HTR-8/SVneo (cell line): ENCODE measurements around the gene MT3.
A peak's percentile ranks its signal among the peaks of the same experiment; 100 is the strongest.
"Not testable (repeated sequence)": the region's sequence is repeated elsewhere in the genome, so short reads cannot be mapped to it uniquely, and the experiment has no call there.

Experiments used
- DNase-seq: peaks from one replicate; pipeline ENCODE4 v3.0.0; 2011; ENCODE audit warnings: low spot score, mixed read lengths; ENCODE audit not compliant: insufficient read length
- FAIRE-seq: peaks from 2 replicates; lab custom pipeline; 2011; peaks lifted over from hg19 to GRCh38; lab: Jason Lieb, UNC

MT3 gene

DNA sequence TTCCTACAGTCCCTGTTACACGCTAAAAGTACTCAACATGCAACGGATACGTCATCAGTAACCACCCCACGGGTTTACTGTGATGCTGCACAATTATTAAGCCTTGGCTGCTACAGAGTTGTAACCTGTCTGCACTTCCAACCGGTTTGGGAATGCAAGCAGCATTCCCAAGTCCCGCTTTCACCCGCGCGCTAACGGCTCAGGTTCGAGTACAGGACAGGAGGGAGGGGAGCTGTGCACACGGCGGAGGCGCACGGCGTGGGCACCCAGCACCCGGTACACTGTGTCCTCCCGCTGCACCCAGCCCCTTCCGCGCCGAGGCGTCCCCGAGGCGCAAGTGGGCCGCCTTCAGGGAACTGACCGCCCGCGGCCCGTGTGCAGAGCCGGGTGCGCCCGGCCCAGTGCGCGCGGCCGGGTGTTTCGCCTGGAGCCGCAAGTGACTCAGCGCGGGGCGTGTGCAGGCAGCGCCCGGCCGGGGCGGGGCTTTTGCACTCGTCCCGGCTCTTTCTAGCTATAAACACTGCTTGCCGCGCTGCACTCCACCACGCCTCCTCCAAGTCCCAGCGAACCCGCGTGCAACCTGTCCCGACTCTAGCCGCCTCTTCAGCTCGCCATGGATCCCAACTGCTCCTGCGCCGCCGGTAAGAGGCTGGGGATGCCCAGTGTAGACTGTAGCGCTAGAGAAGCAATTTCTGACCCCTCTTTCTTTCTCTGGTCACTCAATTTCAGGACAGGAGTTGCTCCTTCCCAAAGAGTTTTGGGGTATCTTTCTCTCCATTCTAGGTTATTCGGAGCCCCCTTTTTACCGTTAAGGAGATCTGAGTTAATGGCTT lies 18.9 kb downstream of the MT3 start, which contains the start of gene MT2A:
MT2A (plus strand) TSS at position 542 of the 833 bp plus-strand sequence; CDS start at position 614, 72 bp downstream.
- DNase-seq (peak; percentile 83), FAIRE-seq (peak; percentile 54)

DNA sequence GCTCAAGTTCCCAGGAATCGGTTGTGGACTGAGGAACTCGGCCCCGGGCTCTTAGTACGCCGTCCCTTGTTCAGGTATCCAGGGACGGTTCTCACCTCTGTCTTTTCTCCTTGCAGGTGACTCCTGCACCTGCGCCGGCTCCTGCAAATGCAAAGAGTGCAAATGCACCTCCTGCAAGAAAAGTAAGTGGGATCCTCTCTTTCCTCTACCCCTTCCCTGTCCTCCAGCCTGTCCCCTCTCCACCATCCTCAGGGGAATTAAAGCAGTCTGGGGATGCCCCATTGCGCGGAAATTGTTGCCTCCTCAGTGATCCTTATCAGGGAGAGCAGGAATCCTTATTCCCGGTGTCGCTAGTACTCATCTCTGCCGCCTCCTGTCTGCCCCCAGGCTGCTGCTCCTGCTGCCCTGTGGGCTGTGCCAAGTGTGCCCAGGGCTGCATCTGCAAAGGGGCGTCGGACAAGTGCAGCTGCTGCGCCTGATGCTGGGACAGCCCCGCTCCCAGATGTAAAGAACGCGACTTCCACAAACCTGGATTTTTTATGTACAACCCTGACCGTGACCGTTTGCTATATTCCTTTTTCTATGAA lies 19.6 kb downstream of the MT3 start:
- no peak for DNase-seq
- FAIRE-seq = no peak

DNA sequence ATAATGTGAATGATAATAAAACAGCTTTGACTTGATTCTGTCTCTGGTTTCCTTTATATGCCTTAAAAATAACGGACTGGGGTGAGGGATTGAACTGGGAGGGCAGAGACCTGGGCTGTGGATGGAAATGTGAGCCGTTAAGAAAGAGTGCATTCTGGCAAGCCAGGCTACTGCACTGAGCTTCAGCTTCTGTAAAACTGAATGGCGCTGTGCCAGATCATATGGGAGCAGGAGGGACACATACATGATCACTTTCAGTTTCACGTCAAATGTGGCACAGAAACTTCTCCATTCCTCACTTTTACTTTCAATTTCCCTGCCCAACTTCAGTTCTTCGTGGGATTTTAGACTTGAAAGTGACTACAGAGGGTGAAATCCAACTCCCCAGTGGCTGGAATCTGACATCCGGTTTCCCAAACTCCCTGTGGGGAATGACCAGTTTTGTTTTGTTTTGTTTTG lies 20.2 kb downstream of the MT3 start:
- FAIRE-seq = no peak

DNA sequence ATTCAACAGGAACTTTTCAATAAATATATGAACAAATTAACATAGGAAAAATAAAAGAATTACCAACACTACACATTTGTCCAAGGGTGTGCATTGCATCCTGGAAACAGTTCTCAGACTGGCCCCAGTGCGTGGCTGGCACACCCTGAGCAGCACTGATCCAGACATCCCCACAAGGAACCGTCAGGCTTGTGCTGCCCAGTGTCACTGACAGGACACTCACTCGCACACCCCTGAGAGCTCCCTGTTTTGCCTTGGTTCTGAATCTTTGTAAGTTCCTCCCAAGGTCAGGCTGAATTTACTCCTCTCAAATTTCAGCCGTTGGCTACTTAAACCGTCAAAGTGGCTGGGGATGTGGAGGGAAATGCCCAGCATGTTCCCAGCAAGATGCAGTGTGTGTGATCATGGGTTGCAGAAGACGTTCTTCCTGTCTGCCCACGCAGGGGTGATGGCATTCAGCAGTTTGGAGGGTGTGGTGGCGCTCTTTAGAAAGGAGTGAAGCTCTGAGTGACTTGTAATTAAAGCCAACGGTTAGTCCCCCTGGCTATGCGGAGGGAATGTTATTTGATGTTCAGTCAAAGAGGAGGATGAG lies 20.8 kb downstream of the MT3 start:
- DNase-seq (no peak), FAIRE-seq (peak; percentile 69)

More for the DNA sequence above, 20.2 kb downstream of the MT3 start:
- no peak for DNase-seq

DNA sequence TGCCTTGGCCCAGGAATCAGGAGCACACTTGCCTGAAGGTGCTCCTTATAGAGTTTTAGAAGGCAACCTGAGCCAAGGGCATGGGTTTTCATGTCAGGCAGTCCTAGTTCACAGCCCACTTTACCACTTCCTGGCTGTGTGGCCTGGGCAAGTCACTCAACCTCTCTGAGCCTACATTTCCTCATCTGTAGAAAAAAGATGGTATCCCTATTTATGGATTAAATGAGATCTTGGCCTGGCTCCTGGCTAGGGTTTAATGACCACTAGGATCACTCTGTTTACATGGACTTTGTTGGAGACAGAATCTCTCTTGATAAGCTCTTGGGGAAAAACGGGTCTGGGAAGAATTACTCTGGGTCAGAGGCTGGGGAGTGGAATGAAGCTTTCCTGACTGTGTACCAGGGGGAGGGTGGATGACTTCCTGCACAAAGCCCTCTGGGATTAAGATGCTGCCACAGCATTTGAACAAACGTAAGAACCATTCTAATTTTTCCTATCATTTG lies 21.3 kb downstream of the MT3 start:
- DNase-seq = no peak
- FAIRE-seq = no peak

DNA sequence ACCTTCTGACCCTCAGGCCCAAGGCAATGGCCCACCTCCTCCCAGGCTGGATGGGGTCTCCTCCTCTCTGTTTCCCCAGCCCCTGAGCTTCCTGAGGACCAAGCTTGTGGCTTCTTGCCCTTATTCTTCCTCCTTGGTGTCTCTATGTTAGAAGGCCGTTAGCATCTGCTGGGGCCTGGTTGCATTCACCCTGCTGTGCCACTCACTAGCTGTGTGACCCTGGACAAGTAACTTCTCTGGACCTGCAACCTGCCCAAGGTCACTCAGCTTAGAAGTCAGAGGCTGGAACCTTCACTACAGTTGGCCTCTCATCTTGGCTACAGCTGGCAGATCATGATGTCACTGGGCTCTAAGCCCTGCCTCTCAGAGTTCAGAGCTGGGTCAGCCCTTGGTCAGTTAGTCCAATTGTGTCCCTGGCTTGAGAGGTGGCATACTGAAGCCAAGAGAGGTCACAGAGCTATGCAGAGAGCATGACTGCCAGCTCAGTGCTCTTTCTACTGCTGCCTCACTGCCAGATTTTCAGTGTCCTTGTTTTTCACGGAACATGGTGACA lies 22.0 kb downstream of the MT3 start:
- FAIRE-seq (no peak), DNase-seq (no peak)

DNA sequence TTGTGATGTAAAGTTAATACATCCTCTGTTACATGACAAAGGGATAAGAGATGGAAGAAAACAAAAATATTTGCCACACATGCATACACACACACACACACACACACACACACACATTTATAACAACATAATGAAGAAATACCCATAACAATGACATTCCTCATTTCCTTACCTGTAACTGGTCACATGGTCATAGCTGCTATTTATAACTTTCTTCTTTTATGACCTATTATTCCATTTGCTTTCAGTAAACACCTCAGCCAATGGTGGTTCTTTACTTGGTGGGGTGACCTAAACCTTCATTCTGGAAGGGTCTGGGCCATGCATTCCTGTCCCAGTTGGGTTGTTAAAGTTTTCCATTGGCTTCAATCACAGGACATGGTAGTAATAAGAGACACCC lies 24.4 kb downstream of the MT3 start:
- DNase-seq (no peak), FAIRE-seq (no peak)

DNA sequence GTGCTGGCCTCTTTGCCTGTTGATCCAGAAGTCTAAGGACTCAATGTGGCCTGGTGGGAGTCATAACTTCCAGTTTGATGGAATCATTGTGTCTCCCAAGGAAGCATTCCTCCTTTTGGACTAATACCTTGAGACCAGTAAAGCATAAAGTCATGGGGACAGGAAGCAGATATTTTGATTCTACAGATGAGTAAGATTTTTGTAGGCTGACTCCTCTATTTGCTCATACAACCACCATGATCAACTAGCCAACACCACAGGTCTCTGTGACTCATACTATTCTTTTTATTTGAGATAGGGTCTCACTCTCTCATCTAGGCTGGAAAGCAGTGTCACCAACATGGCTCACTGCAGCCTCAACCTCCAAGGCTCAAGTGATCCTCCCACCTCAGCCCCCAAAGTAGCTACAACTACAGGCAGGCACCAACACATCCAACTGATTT lies 25.2 kb downstream of the MT3 start:
- DNase-seq (no peak), FAIRE-seq (peak; percentile 13)

DNA sequence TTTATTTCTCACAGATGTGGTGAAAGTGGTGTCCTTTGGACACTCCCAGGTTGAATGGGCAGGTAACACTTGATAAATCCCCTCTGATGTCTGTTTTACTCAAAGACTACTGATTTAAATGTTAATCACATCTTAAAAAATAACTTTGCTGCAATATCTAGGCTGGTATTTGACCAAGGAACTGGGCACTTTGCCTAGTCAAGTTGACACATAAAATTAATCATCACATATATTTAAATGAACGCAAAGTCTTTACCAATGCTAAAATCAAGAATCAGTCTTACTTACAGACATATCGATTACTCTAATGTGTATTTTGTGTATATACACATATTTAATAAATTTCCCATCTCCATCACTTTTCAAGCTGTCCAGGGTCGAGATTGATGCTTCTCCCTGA lies 26.0 kb downstream of the MT3 start:
- FAIRE-seq = no peak
- DNase-seq = no peak

DNA sequence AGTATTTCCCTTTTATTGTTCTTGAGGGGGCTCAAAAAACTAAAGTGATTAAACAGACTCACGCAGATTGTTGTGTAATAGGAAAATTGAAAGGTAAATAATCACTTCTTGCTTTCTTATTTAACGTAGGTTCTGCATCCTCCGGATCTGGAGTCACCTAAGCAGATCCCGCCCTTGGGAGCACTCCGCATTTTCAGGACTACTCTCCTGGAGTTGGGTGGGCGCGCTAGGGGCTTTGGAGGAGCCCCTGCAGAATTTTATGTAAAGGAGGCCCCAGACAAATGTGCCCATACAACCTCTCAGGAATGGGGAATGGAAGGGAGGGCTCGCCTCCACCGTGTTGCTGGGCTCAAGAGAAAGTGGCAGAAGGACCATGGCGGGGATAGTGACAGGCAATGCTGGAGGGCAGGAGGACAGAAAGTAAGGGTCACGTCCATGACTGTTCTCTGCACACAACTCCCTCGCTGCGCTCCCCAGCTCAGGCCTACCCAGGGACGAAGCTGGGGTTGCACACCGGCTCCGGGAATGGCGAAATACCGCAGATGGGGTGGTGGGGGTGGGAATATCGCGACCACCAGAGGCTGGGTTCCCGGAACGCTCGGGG lies 27.4 kb downstream of the MT3 start:
- FAIRE-seq = no peak
- no peak for DNase-seq

DNA sequence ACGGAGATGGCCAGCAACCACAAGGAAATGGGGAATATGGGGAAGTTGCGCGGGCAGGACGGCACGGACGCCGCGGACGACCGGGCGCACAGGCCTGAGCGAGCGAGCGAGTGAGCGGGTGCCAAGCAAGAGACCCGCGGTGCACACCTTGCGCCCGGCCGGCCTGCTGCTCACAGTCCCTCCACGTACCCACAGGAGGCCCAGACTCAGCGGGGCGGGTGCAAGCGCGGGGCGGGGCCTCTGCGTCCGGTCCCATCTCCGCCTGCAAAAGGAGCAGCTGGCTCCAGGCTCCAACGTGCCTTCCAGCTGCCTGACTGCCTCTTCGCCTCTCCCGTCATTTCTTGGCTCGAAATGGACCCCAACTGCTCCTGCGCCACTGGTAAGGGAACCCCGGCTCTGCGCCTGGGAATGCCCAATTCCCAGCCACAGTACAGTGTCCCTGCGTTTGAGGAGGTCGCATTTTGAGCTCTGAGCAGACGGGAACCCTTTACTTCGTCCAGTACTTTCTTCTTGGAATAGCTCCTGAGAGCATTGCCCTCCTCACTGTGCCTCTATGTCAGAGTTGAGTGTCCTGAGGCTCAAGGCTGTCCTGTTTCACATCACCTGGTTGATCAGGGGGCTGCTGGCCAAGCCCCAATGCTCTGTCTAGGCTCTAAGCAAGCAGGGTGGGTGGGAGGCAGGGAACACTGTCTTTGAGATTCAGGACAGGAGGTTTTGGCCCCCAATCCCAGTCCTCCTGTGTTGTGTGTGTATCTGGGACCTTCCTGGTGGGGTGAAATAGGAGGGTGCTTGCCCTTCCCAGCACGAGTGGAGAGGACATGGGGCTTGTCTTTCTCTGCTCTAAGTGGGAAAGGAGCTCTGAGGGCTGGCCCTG lies 28.1 kb downstream of the MT3 start:
- FAIRE-seq (no peak), DNase-seq (no peak)

DNA sequence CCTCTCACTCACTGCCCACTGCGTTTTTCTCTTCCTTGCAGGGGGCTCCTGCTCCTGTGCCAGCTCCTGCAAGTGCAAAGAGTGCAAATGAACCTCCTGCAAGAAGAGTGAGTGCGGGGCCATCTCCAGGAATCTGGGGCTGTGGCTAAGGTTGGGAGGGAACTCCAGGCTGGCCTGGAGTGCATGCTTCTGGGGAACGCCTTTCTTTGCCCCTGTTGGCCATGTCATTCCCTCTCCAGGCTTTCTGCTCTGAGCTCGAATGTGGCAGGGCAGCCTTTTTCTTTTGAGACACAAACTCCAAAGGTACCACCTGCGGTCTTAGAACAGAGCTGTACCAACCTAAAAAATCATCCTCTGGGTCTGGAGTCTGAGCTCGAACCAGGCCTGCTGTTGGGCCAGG lies 28.8 kb downstream of the MT3 start:
- DNase-seq (no peak), FAIRE-seq (no peak)

DNA sequence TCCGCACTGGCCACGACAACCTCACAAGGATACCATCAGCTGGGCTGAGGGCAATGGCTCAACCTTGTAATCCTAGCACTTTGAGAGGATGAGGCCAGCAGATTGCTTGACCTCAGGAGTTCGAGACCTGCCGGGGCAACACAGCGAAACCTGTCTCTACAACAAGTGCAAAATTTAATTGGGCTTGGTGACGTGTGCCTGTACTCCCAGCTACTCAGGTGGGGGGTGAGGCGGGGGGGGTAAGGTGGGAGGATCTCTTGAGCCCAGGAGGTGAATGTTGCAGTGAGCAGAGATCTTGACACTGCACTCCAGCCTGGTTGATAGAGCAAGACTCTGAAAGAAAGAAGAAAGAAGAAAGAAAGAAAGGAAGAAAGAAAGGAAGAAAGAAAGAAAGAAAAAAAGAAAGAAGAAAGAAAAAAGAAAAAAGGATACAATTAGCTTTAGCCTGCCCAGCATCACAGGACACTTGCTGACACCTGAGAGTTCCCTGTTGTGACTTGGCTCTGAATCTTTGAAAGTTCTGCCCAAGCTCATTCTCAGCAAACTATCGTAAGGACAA lies 31.1 kb downstream of the MT3 start:
- FAIRE-seq (no peak), DNase-seq (no peak)

DNA sequence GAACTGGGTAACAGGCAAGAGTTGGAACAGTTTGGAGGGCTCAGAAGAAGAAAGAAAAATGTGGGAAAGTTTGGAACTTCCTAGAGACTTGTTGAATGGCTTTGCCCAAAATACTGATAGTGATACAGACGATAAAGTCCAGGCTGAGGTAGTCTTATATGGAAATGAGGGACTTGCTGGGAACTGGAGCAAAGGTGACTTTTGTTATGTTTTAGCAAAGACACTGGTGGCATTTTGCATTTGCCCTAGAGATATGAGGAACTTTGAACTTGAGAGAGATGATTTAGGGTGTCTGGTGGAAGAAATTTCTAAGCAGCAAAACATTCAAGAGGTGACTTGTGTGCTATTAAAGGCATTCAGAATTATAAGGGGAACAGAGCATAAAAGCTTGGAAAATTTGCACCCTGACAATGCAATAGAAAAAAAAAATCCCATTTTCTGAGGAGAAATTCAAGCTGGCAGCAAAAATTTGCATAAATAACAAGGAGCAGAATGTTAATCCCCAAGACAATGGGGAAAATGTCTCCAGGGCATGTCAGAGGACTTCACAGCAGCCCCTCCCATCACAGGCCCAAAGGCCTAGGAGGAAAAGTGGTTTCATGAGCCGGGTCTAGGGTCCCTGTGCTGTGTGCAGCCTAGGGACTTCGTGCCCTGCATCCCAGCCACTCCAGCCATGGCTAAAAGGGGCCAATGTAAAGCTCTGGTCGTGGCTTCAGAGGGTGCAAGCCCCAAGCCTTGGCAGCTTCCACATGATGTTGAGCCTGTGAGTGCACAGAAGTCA lies 32.5 kb downstream of the MT3 start:
- DNase-seq, FAIRE-seq: not testable (repeated sequence)

DNA sequence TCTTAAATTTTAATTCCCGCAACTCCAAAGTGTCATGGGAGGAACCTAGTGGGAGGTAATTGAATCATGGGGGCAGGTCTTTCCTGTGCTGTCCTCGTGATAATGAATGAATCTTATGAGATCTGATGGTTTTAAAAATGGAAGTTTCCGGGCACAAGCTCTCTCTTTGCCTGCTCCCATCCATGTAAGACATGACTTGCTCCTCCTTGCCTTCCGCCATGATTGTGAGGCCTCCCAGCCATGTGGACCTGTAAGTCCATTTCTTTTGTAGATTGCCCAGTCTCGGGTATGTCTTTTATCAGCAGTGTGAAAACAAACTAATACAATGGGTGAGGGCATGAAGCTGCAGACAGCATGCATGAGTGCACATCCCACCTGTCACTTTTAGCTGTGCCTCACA lies 33.9 kb downstream of the MT3 start:
- FAIRE-seq, DNase-seq: not testable (repeated sequence)

DNA sequence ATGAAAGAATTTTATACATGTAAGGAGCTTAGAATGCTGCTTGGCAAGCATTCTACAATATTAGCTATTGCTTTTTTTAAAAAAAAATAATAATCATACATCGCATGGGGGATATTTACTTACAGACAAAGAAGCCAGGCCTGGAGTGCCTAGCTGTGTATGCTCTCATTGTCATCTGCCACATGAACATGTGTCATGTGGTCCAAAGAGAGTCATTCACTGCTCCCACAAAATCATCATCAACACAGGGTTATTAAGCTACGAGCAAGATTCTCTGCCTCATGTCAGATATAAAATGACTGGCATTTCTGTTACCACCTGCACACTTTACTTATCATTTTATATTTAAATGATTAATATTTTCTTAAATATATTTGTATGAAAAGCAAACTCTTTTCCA lies 34.3 kb downstream of the MT3 start:
- DNase-seq (no peak), FAIRE-seq (no peak)

DNA sequence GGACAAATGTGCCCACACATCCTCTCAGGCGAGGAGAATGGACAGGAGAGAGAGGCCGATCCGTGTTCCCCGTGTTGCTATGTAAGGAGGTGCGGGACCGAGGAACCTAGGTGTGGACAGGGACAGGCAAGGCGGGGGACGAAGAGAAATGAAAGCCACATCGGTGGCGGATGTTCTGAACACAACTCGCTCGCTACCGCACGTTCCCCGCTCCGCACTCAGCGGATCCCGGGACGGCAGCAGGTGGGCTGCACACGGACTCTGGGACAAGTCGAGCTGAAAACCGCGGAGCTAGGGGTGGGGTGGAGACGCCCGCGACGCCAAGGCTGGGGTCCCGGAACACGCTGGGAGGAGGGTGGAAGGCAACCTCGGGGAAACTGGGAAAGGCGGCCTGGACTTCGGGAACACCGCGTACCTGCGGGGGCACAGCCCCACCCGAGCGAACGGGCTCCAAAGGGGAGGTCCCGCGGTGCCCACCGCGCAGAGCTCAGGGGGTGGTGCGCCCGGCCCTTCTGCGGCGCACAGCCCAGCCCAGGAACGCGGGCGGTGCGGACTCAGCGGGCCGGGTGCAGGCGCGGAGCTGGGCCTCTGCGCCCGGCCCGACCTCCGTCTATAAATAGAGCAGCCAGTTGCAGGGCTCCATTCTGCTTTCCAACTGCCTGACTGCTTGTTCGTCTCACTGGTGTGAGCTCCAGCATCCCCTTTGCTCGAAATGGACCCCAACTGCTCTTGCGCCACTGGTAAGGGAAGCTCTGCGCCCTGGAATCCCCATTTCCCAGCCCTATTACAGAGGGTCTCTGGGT lies 36.0 kb downstream of the MT3 start, which contains the start of gene MT1E:
MT1E (plus strand) TSS at position 642 of the 803 bp plus-strand sequence; CDS start at position 713, 71 bp downstream.
- DNase-seq (no peak), FAIRE-seq (peak; percentile 9)
